ACC112 (cell line): Measurements from ENCODE around the gene C7orf25.

Experiments
- H2AFZ ChIP-seq: fragments of 200-600 bp; sonication (generic); one replicate; pipeline ENCODE4 v1.6.0; 2017; ENCODE audit warnings: antibody characterized with exemption, low read length; ENCODE audit not compliant: unreplicated experiment
- H3K27ac ChIP-seq: fragments of 200-600 bp; sonication (generic); 2 replicates; pipeline ENCODE4 v1.5.1; 2014; ENCODE audit warnings: low read depth, mild to moderate bottlenecking, antibody characterized with exemption, low read length, moderate library complexity
- H3K27me3 ChIP-seq: fragments of 200-600 bp; sonication (generic); 2 replicates; pipeline ENCODE4 v1.6.1; 2014; ENCODE audit warnings: mild to moderate bottlenecking, antibody characterized with exemption, low read length, moderate library complexity, mixed read lengths; ENCODE audit not compliant: insufficient read depth
- H3K36me3 ChIP-seq: fragments of 200-600 bp; sonication (generic); 2 replicates; pipeline ENCODE4 v1.6.1; 2016; ENCODE audit warnings: mild to moderate bottlenecking, antibody characterized with exemption, low read length, moderate library complexity, mixed read lengths; ENCODE audit not compliant: insufficient read depth
- H3K4me1 ChIP-seq: fragments of 200-600 bp; sonication (generic); one replicate; pipeline ENCODE4 v1.6.1; 2016; ENCODE audit warnings: low read length, mixed read lengths; ENCODE audit not compliant: insufficient read depth, unreplicated experiment, control insufficient read depth
- H3K4me3 ChIP-seq: fragments of 200-600 bp; sonication (generic); 2 replicates; pipeline ENCODE4 v1.5.1; 2014; ENCODE audit warnings: mild to moderate bottlenecking, low read depth, low read length
- H3K79me2 ChIP-seq: fragments of 200-600 bp; sonication (generic); one replicate; pipeline ENCODE4 v1.6.0; 2016; ENCODE audit warnings: low read length; ENCODE audit not compliant: control insufficient read depth, unreplicated experiment, insufficient read depth

The C7orf25 gene

DNA sequence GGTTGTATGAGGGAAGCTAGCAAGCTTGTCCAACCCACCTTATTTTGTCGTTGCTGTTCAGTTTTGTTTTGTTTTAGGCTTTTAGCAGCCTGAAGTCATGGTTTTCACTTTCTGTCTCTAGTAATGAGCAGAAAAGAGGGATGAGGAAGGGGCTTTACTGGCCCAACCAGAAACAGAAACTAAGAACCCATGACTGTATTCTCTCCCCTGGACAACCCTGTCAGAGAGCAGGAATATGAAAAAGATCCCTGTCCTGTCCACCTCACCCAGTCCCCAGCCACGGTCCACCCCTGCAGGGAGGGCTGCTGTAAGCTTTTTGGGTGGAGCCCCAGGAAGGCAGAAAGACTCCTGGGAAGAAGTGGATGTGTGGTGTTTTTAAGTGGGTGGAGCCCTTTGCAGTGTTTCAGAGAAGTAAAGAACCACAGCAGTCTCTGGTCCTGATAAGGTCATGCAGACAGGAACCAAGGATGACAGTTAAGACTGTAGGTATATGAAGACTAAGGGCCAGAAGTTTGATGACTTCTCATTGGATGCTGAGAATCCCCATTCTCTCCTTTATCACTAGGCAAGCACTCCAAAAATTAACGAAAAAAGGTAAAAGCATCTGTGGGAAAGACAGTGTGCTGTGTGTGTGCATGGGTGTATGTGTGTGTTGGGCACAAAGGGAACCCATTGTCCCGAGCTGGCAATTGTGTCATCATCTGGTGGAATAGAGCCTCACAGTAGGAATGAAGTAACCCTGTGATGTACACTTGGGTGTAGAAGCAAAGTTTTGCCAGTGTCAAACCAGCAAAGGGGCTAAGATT is 34.2 kb upstream of the C7orf25 start:
- Histone ChIP-seq H3K27ac (no peak overlapping the region), H3K4me1 (peaks cover 10% of the 10 kb centered on the region), H3K36me3 (no peaks in the 10 kb centered on the region), H3K4me3 (peak overlapping the region; percentile 64), H3K79me2 (no peaks in the 10 kb centered on the region), H2AFZ (no peak overlapping the region), H3K27me3 (no peaks in the 10 kb centered on the region)

- Histone ChIP-seq H3K27me3 (no peaks in the 10 kb centered on the region), H3K4me3 (no peak overlapping the region), H3K79me2 (no peaks in the 10 kb centered on the region), H2AFZ (no peak overlapping the region), H3K27ac (no peak overlapping the region), H3K36me3 (peaks cover 9% of the 10 kb centered on the region), H3K4me1 (peaks cover 7% of the 10 kb centered on the region)
Observed at GRCh38 chr7:42940985-42941847, 29.3 kb upstream of the C7orf25 start.

DNA sequence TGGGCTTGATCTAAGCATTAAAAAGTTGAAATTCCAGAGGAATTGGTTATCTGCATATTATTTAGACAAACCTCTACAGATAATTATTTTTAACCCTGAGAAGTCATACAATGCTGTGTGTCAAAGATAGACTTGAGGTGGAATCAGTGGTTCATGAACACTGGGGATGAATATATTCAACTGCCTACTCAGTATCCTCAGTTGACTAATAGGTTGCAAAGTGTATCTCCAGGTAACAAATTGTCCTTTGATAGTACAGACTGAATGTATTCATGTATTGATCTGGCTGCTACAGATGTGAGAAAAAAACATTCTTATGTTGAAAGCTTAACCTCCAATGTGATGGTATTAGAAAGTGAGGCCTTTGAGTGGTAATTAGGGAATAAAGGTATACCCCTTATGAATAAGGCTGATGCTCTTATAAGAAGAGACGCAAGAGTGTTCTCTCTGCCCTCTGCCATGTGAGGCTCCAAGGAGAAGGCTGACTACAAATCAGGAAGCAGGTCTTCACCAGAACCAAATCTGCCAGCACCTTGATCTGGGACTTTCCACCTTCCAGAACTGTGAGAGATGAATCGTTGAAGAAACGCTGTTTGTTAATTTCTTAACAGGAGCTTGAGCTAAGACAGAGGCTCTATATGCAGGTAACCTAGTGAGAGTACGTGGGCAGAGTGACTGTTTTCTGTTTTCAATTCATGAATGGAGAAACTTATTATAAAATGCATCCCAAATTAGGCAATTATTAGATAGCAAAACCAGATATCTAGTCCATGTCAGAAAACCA is 27.8 kb upstream of the C7orf25 start:
- no peak overlapping the region for H3K27ac ChIP-seq
- H3K79me2 ChIP-seq, result peaks cover 6% of the 10 kb centered on the region
- H3K36me3 ChIP-seq, result peaks cover 18% of the 10 kb centered on the region
- no peaks in the 10 kb centered on the region for H3K27me3 ChIP-seq
- no peak overlapping the region for H2AFZ ChIP-seq
- no peaks in the 10 kb centered on the region for H3K4me1 ChIP-seq
- H3K4me3 ChIP-seq, result no peak overlapping the region

DNA sequence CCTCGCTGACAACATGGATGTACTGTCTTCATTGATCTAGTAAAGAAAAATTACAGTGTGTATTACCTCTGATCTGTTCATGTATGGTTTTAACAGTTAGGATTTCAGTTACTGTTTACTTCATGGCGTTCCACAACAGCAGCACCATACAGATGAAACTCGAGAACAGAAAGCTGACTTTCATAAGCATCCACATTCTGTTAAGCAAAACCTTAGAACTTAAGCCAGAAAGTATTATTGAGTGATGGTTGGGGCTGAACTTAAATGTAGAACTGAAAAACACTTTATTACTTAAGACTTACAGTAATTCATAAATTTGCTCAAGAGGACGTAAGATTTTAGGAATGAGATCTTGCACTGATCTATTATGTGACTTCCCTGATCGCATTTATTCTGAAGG is 24.0 kb upstream of the C7orf25 start:
- H3K4me3 ChIP-seq, result no peak overlapping the region
- H3K4me1 ChIP-seq, result peaks cover 3% of the 10 kb centered on the region
- H2AFZ ChIP-seq, result no peak overlapping the region
- no peak overlapping the region for H3K27ac ChIP-seq
- H3K27me3 ChIP-seq, result no peaks in the 10 kb centered on the region
- H3K36me3 ChIP-seq, result peaks cover 18% of the 10 kb centered on the region
- peaks cover 41% of the 10 kb centered on the region for H3K79me2 ChIP-seq

- H3K79me2 ChIP-seq, result peaks cover 57% of the 10 kb centered on the region
- no peak overlapping the region for H2AFZ ChIP-seq
- H3K27ac ChIP-seq, result no peak overlapping the region
- peak overlapping the region; percentile 97 for H3K4me3 ChIP-seq
- peaks cover 17% of the 10 kb centered on the region for H3K4me1 ChIP-seq
- H3K36me3 ChIP-seq, result peaks cover 18% of the 10 kb centered on the region
- H3K27me3 ChIP-seq, result no peaks in the 10 kb centered on the region
Observed at GRCh38 chr7:42934291-42934690, 22.4 kb upstream of the C7orf25 start.

DNA sequence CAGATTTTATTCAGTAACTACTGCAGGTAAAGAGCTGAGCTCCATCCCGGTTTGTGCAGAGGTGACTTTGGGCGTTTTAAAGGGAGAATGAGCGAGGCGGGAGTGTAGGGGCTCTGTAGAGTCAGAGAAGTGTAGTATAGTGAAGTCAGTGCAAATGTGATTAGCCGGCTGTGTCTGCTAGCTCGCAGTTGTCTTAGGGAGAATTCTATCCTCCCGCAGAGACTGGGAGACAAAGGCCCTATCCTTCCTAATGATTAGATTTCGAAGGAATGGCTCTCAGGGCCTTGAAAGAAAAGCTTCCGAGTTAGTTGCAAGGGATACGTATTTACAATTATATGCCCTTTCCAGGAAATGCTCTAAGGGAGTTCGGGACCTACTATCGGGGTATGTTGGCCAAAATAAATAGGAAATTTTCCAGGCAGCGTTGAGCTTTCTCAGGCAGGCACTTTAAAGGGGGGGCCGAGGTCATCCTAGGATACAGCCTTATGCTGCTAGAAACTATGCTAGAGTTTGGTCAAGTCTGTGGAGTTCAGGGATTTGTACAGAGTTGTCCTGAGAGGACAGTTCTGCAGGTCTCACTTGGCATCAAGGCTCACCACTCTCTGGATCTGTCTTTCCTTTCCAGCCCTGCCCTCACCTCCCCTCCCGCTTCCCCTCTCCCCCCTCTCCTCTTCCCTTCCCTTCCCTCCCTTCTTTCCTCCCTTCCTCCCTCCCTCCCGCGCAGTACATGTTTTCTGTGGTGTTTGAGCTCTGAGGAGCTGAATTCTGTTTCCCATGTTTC is 21.1 kb upstream of the C7orf25 start:
- H3K4me1 ChIP-seq, result peaks cover 20% of the 10 kb centered on the region
- peaks cover 18% of the 10 kb centered on the region for H3K36me3 ChIP-seq
- peak overlapping the region; percentile 2; the same call in 1 of the 2 replicates for H3K27ac ChIP-seq
- peak overlapping the region; percentile 97 for H3K4me3 ChIP-seq
- H3K79me2 ChIP-seq, result peaks cover 70% of the 10 kb centered on the region
- H3K27me3 ChIP-seq, result no peaks in the 10 kb centered on the region
- H2AFZ ChIP-seq, result peak overlapping the region; percentile 89

DNA sequence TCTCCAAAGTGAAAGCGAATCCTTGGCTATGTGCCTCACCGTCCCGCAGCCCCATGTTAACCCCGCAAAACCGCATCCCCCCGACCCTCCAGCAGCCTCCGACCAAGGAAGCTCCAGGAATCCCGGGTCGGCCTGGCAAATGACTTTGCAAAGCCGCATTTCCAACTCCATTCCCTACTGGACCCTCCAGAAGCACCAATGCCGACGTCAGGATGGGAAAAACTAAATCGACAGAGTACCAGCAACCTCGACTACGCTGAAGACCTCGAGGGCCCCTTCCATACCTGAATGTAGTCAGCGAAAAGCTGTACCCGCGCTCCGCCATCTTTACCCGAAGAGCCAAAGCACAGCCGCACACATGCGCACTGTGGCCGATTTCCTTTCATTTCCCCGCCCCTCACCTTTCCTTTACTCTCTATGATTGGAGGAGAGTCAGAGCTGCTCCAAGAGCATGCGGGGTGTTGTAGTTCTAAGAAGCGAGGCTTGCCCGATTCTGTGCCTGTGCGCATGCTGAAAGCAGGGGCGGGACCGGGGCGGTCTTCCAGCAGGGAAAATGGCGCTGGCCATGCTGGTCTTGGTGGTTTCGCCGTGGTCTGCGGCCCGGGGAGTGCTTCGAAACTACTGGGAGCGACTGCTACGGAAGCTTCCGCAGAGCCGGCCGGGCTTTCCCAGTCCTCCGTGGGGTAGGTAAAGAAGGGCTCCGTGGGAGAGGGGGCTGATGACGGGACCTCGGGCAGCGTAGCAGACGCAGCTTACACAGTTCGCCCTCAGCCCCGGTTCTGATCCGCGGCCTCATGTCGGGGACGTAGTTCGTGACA is 20.2 kb upstream of the C7orf25 start, which contains the start of the genes MRPL32 and PSMA2:
Gene MRPL32 (plus strand): TSS at position 543 of the 818 bp plus-strand sequence. CDS start 11 bp downstream, at position 554.
Gene PSMA2 (minus strand): TSS at position 341 of the 818 bp plus-strand sequence. CDS start 16 bp downstream, at position 325.
- Histone ChIP-seq H3K36me3 (peaks cover 15% of the 10 kb centered on the region), H3K27ac (peak within 1 kb of the TSS; percentile 61), H3K27me3 (no peaks in the 10 kb centered on the region), H3K79me2 (peaks cover 79% of the 10 kb centered on the region), H2AFZ (peak within 1 kb of the TSS; percentile 89), H3K4me3 (peak within 1 kb of the TSS; percentile 97), H3K4me1 (peaks cover 20% of the 10 kb centered on the region)

- Histone ChIP-seq H3K27me3 (no peaks in the 10 kb centered on the region), H2AFZ (peak overlapping the region; percentile 85), H3K4me1 (peaks cover 20% of the 10 kb centered on the region), H3K27ac (peak overlapping the region; percentile 61), H3K4me3 (peak overlapping the region; percentile 97), H3K79me2 (peaks cover 85% of the 10 kb centered on the region), H3K36me3 (peaks cover 16% of the 10 kb centered on the region)
Observed at GRCh38 chr7:42931447-42931833, 19.6 kb upstream of the C7orf25 start.

DNA sequence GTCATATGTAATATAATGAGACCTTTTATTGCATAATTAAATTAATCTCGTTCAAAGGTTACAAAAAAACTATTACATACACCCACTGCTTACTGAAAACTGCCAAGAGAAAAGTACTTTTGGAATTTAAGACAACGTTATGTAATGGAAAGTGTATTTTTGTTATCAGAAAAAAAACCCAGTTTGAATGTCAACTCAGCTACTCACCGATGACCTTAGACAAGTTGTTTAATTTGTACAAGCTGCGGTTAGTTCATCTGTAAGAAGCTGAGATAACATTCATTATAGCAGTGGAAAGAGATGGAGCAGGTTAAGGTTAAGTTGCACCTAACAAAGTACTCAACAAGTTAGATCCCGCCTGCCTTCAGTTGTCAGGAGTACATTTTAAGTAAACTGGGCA is 19.0 kb upstream of the C7orf25 start:
- H3K27me3 ChIP-seq, result no peaks in the 10 kb centered on the region
- no peak overlapping the region for H2AFZ ChIP-seq
- peaks cover 17% of the 10 kb centered on the region for H3K36me3 ChIP-seq
- peaks cover 87% of the 10 kb centered on the region for H3K79me2 ChIP-seq
- peaks cover 20% of the 10 kb centered on the region for H3K4me1 ChIP-seq
- no peak overlapping the region for H3K27ac ChIP-seq
- peak overlapping the region; percentile 97 for H3K4me3 ChIP-seq
